T-helper 1 cell (primary cell): Measurements from ENCODE around the gene VPS54.
"Not testable (repeated sequence)": the region's sequence is repeated elsewhere in the genome, so short reads cannot be mapped to it uniquely, and the experiment has no call there.

Experiments used
- DNase-seq, 5 donors: peaks; one replicate each; pipeline ENCODE4 v3.0.0-alpha.2; 2012 to 2020

Gene VPS54

GRCh38 chr2:64021578-64021977 is 2.4 kb upstream of the VPS54 start:
- DNase-seq = no peak

GRCh38 chr2:64019975-64020528 is 824 bp upstream of the VPS54 start:
- no peak for DNase-seq

GRCh38 chr2:64018701-64019082 is 536 bp downstream of the VPS54 start:
- peak in 2 of 5 donors; percentile 20 to 44 for DNase-seq

- no peak for DNase-seq
These were observed 1.2 kb downstream of the VPS54 start for GRCh38 chr2:64017811-64018700.

- DNase-seq = no peak
These were observed 3.3 kb downstream of the VPS54 start for GRCh38 chr2:64015898-64016297.

- DNase-seq = no peak
These were observed 3.8 kb downstream of the VPS54 start for GRCh38 chr2:64015391-64015790.

GRCh38 chr2:64014628-64015027 is 4.6 kb downstream of the VPS54 start:
- no peak for DNase-seq

- no peak for DNase-seq
These were observed 6.2 kb downstream of the VPS54 start for GRCh38 chr2:64013053-64013452.

GRCh38 chr2:64012115-64012514 is 7.1 kb downstream of the VPS54 start:
- DNase-seq = no peak

GRCh38 chr2:64008434-64009009 is 10.7 kb downstream of the VPS54 start:
- no peak for DNase-seq

GRCh38 chr2:64007924-64008323 is 11.3 kb downstream of the VPS54 start:
- no peak for DNase-seq

GRCh38 chr2:64005707-64006356 is 13.4 kb downstream of the VPS54 start:
- no peak for DNase-seq

GRCh38 chr2:64003239-64003638 is 16.0 kb downstream of the VPS54 start:
- no peak for DNase-seq

- no peak for DNase-seq
These were observed 17.7 kb downstream of the VPS54 start for GRCh38 chr2:64001382-64002101.

GRCh38 chr2:64000630-64001381 is 18.4 kb downstream of the VPS54 start:
- no peak for DNase-seq

GRCh38 chr2:63999049-63999448 is 20.2 kb downstream of the VPS54 start:
- DNase-seq = no peak

GRCh38 chr2:63996582-63997198 is 22.5 kb downstream of the VPS54 start:
- not testable (repeated sequence) for DNase-seq

GRCh38 chr2:63994329-63995070 is 24.7 kb downstream of the VPS54 start:
- DNase-seq = not testable (repeated sequence)

GRCh38 chr2:63993871-63994270 is 25.4 kb downstream of the VPS54 start:
- DNase-seq = no peak

GRCh38 chr2:63993130-63993584 is 26.1 kb downstream of the VPS54 start:
- not testable (repeated sequence) for DNase-seq
